Cerebellar nuclear complex (tissue), 1 donor: ENCODE data around the gene PAIP2.
"Not testable (repeated sequence)": the region's sequence is repeated elsewhere in the genome, so short reads cannot be mapped to it uniquely, and the experiment has no call there.

Experiments
- DNase-seq, 2 experiments: peaks; one replicate each; lab custom pipeline; 2025; lab: John Stamatoyannopoulos, UW

Gene PAIP2

GRCh38 chr5:139391570-139392323, 50.1 kb downstream of the PAIP2 start:
- no peak for DNase-seq

GRCh38 chr5:139392324-139392677, 50.6 kb downstream of the PAIP2 start:
- DNase-seq = no peak

GRCh38 chr5:139392678-139393496, 51.2 kb downstream of the PAIP2 start:
- no peak for DNase-seq

GRCh38 chr5:139393497-139394122, 52.0 kb downstream of the PAIP2 start:
- DNase-seq = no peak

GRCh38 chr5:139394123-139394653, 52.5 kb downstream of the PAIP2 start:
- DNase-seq = no peak

GRCh38 chr5:139394654-139395566, 53.3 kb downstream of the PAIP2 start, which contains the start of gene PROB1:
Gene PROB1, minus strand, starts transcription at chr5:139395104. Its CDS starts 23 bp downstream, at chr5:139395081.
- no peak for DNase-seq

- no peak for DNase-seq
Measured at GRCh38 chr5:139395844-139396640, 54.4 kb downstream of the PAIP2 start.

GRCh38 chr5:139396691-139397090, 55.0 kb downstream of the PAIP2 start:
- DNase-seq = no peak

- no peak for DNase-seq
Measured at GRCh38 chr5:139397921-139398320, 56.3 kb downstream of the PAIP2 start.

- DNase-seq = no peak
Measured at GRCh38 chr5:139399501-139400121, 58.0 kb downstream of the PAIP2 start.

- no peak for DNase-seq
Measured at GRCh38 chr5:139401546-139401945, 59.9 kb downstream of the PAIP2 start.

GRCh38 chr5:139402561-139403158, 61.0 kb downstream of the PAIP2 start:
- no peak for DNase-seq

- DNase-seq = no peak
Measured at GRCh38 chr5:139403418-139403786, 61.7 kb downstream of the PAIP2 start.

- peak; percentile 61 to 98 for DNase-seq
Measured at GRCh38 chr5:139403787-139404483, 62.3 kb downstream of the PAIP2 start, which contains the start of gene SPATA24. Gene SPATA24, minus strand, starts transcription at chr5:139404089. Its CDS starts 29 bp downstream, at chr5:139404060.

- DNase-seq = no peak
Measured at GRCh38 chr5:139404484-139404840, 62.8 kb downstream of the PAIP2 start.

- DNase-seq = no peak
Measured at GRCh38 chr5:139406963-139407362, 65.3 kb downstream of the PAIP2 start.

- DNase-seq = no peak
Measured at GRCh38 chr5:139407517-139407916, 65.9 kb downstream of the PAIP2 start.

GRCh38 chr5:139408191-139408590, 66.5 kb downstream of the PAIP2 start:
- DNase-seq = no peak

- DNase-seq = not testable (repeated sequence)
Measured at GRCh38 chr5:139409116-139409515, 67.5 kb downstream of the PAIP2 start.
